ENCODE data around the gene ZC3H7A. TPM values are rescaled to one million over a fixed set of nuclear protein-coding genes. Genes with fewer than 3 reads are reported as not detected.
A peak's percentile ranks its signal among the peaks of the same experiment; 100 is the strongest.

The ZC3H7A gene
- total RNA-seq, 1 donor from 2014 or later: 66.3 TPM

DNA sequence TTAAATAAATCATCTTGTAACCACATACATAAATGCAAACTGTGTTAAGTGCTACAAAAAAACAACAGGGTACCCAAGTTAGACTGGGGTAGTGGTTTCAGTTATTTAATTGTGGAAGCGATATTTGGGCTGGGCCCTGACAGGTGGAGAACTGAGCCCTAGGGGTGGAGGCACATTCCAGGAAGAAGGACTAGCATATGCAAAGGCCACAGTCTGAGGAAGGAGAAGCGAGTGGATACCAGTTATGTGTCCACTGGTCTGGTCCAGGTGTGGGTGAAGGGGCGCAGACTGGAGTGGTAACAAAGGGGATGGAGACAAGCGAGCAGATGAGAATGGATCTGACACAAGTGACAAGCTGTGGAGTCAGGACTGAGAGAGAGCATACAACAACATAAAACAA, 77.3 kb downstream of the ZC3H7A start:
- intact Hi-C loops (cut with DNase I): loop anchor here (10.0 kb wide), 1 partner anchor 315 kb away; no protein-coding TSS in a partner anchor
- DNase-seq: no peak
- TF ChIP-seq, protein P1, sequence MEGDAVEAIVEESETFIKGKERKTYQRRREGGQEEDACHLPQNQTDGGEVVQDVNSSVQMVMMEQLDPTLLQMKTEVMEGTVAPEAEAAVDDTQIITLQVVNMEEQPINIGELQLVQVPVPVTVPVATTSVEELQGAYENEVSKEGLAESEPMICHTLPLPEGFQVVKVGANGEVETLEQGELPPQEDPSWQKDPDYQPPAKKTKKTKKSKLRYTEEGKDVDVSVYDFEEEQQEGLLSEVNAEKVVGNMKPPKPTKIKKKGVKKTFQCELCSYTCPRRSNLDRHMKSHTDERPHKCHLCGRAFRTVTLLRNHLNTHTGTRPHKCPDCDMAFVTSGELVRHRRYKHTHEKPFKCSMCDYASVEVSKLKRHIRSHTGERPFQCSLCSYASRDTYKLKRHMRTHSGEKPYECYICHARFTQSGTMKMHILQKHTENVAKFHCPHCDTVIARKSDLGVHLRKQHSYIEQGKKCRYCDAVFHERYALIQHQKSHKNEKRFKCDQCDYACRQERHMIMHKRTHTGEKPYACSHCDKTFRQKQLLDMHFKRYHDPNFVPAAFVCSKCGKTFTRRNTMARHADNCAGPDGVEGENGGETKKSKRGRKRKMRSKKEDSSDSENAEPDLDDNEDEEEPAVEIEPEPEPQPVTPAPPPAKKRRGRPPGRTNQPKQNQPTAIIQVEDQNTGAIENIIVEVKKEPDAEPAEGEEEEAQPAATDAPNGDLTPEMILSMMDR (IDR thresholded peaks at IDR 0.05): no peak
- H3K27me3 ChIP-seq (ENCODE audit: low read depth): no peaks in the 10 kb centered on the region
- H3K4me1 ChIP-seq: peaks cover 40% of the 10 kb centered on the region
- peak overlapping the region; percentile 32 for H3K27ac ChIP-seq
- H3K9me3 ChIP-seq: no peaks in the 10 kb centered on the region
- ATAC-seq: no peak
- no peak overlapping the region for H3K4me3 ChIP-seq
- H3K36me3 ChIP-seq: peaks cover 91% of the 10 kb centered on the region

DNA sequence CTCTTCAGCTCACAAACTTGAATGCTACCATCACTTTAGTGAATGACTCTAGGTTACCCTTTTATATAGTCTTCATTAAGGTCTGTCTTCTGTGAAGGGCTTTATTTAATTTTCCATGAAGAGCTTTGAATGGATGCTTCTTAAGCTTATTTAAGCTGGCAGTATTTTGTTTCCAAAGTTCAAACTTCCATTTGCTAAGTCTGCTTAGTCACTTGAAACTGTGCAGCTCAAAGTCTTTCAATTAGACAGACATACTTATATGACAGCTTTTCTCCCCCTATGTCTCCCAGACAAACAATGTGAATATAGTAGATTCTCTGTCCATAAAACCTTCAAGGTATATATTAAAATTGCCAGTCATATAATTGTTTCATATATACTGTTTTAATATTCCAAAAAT, 77.9 kb downstream of the ZC3H7A start:
- Histone ChIP-seq H3K9me3 (no peaks in the 10 kb centered on the region), H3K4me3 (no peak overlapping the region), H3K4me1 (peaks cover 42% of the 10 kb centered on the region), H3K36me3 (peaks cover 86% of the 10 kb centered on the region), H3K27ac (peak overlapping the region; percentile 32), H3K27me3 (ENCODE audit: low read depth) (no peaks in the 10 kb centered on the region)
- ATAC-seq (no peak), DNase-seq (no peak)
- TF ChIP-seq, protein P1 (IDR thresholded peaks at IDR 0.05): no peak
- intact Hi-C loops (cut with DNase I): loop anchor here (10.0 kb wide), 1 partner anchor 314 kb away; no protein-coding TSS in a partner anchor

DNA sequence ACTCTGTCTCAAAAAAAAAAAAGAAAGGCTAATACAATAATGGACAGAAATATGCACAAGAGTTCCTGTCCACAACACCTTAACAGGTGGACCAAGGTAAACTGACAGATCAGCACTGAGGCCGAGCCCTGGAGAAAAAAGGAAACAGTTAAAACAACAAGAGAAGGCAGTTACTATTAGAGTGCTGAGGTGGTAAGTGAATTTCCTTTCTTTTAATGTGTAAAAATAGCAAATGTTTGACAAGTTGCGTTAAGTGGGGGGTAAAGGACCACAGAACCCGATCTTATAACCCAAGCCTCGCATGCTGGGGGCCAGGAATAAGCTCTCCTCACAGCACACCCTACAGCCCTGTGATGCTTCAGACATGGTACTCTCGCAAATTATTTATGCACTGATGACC, 79.2 kb downstream of the ZC3H7A start:
- Histone ChIP-seq H3K4me3 (no peak overlapping the region), H3K4me1 (peaks cover 40% of the 10 kb centered on the region), H3K27me3 (ENCODE audit: low read depth) (no peaks in the 10 kb centered on the region), H3K36me3 (peaks cover 88% of the 10 kb centered on the region), H3K27ac (peak overlapping the region; percentile 6), H3K9me3 (no peaks in the 10 kb centered on the region)
- TF ChIP-seq, protein P1 (IDR thresholded peaks at IDR 0.05): no peak
- no peak for ATAC-seq
- no peak for DNase-seq
- intact Hi-C loops (cut with DNase I): loop anchor here (10.0 kb wide), 1 partner anchor 313 kb away; no protein-coding TSS in a partner anchor

DNA sequence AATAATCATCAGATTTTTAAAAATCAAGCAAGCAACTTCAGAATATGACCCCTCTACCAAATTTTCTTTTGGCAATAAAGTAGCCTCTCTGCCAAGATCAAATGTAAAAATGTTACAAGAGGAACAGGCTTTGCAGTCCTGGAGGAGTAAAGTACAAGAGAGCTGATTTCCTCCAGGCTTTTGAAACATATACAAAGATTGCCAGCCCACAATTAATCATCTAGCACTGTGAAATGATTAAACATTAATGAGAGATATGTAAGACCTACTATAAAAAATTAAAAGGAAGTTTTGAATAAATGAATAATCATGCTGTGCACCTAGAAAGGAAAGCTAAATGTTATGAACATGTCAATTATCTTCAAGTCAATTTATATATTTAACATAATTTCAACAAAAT, 80.7 kb downstream of the ZC3H7A start:
- DNase-seq (no peak), ATAC-seq (no peak)
- Histone ChIP-seq H3K27me3 (ENCODE audit: low read depth) (no peaks in the 10 kb centered on the region), H3K4me1 (peaks cover 33% of the 10 kb centered on the region), H3K27ac (peak overlapping the region; percentile 14), H3K4me3 (no peak overlapping the region), H3K36me3 (peaks cover 85% of the 10 kb centered on the region), H3K9me3 (no peaks in the 10 kb centered on the region)
- TF ChIP-seq, protein P1 (IDR thresholded peaks at IDR 0.05): no peak
- intact Hi-C loops (cut with DNase I): loop anchor here (10.0 kb wide), 1 partner anchor 312 kb away; no protein-coding TSS in a partner anchor

DNA sequence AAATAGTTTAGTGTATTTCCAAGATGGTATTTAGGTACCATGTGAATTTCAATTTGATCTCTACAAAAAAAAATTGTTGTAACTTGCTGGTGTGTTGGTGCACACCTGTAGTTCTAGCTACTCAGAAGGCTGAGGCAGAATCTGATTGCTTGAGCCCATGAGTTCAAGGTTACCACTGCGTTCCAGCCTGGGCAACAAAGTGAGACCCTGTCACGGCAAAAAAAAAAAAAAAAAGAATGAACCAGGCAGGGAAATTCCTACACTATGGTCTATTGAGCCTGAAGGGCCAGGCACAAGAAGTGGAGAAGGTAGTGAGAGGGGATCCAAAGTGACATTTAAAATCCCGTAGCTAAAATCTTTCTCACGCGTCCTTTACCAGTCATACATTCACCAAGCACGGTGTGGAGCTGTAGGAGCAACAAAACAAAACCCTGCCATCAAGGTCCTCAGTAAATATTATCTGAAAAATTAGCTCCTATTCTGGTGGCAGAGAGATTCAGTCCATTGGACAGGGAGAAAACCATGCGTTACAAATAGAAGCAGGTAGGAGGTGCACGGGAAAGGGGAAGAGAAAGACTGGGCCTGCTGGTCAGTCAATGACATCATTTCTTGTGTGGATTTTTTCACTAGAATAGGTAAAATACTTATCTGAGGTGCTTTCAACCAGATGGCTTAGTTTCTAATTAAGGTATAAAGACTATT, 81.7 kb downstream of the ZC3H7A start:
- TF ChIP-seq, protein P1 (IDR thresholded peaks at IDR 0.05): no peak
- peaks cover 31% of the 10 kb centered on the region for H3K4me1 ChIP-seq
- peaks cover 84% of the 10 kb centered on the region for H3K36me3 ChIP-seq
- no peak overlapping the region for H3K4me3 ChIP-seq
- intact Hi-C loops (cut with DNase I): loop anchor here (10.0 kb wide), 1 partner anchor 311 kb away; no protein-coding TSS in a partner anchor
- no peak for ATAC-seq
- DNase-seq: no peak
- H3K27me3 ChIP-seq (ENCODE audit: low read depth): no peaks in the 10 kb centered on the region
- no peak overlapping the region for H3K27ac ChIP-seq
- no peaks in the 10 kb centered on the region for H3K9me3 ChIP-seq
